ENCODE data around the gene OSBP. TPM values are rescaled to one million over a fixed set of nuclear protein-coding genes. Genes with fewer than 3 reads are reported as not detected.
"Not testable (repeated sequence)": the region's sequence is repeated elsewhere in the genome, so short reads cannot be mapped to it uniquely, and the experiment has no call there.

The OSBP gene
- polyA plus RNA-seq, 3 donors = 9.8 to 15.3 (median 11.9) TPM

DNA sequence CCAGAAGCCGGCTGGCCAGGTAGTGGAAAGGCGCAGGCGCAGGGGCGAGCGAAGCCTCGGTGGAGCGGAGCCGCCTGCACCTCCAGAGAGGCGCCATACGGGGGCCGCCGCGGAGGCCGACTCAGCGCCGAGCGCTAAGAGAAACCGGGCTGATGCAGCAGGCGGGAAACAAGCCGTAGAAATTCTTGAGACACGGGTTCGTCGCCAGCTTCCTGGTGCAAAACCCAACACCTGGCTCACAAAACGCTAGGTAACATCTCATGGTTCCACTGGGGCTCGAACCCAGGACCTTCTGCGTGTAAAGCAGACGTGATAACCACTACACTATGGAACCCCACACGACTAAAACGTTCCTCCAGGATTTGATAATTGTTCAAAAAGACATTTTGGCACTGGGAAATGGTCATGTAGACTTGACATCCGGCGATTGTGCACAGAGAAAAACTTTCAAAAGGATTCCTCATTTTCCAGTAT lies 65.2 kb downstream of the OSBP start:
- TF ChIP-seq, protein P1, sequence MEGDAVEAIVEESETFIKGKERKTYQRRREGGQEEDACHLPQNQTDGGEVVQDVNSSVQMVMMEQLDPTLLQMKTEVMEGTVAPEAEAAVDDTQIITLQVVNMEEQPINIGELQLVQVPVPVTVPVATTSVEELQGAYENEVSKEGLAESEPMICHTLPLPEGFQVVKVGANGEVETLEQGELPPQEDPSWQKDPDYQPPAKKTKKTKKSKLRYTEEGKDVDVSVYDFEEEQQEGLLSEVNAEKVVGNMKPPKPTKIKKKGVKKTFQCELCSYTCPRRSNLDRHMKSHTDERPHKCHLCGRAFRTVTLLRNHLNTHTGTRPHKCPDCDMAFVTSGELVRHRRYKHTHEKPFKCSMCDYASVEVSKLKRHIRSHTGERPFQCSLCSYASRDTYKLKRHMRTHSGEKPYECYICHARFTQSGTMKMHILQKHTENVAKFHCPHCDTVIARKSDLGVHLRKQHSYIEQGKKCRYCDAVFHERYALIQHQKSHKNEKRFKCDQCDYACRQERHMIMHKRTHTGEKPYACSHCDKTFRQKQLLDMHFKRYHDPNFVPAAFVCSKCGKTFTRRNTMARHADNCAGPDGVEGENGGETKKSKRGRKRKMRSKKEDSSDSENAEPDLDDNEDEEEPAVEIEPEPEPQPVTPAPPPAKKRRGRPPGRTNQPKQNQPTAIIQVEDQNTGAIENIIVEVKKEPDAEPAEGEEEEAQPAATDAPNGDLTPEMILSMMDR (IDR thresholded peaks at IDR 0.05) = peak; percentile 57
- H3K27ac ChIP-seq (ENCODE audit: low read depth in 1 of 2, low read length in 2 of 2) = peak overlapping the region in 1 of 2 donors; percentile 34
- H3K9me3 ChIP-seq (replicated peaks in 1 of 2; ENCODE audit: control insufficient read depth in 1 of 2, insufficient read depth in 1 of 2, low read length in 2 of 2) = peaks cover 0 to 6% of the 10 kb centered on the region in 2 donors
- no peaks in the 10 kb centered on the region for H4K20me1 ChIP-seq (ENCODE audit: insufficient read depth, low read length)
- peak overlapping the region; percentile 75 for H2AFZ ChIP-seq (ENCODE audit: insufficient read depth, low read depth, low read length, poor library complexity, severe bottlenecking)
- peak; percentile 56 to 69 (median 66) for DNase-seq
- intact Hi-C loops (cut with micrococcal nuclease) = loop anchor here in 1 of 2 donors (2.0 kb wide), 1 partner anchor 14 kb away; no protein-coding TSS in a partner anchor
- H3K79me2 ChIP-seq (ENCODE audit: insufficient read depth, low read length) = no peaks in the 10 kb centered on the region
- H3K27me3 ChIP-seq (ENCODE audit: control insufficient read depth in 2 of 2, insufficient read depth in 2 of 2, low read length in 2 of 2) = peaks cover 3 to 7% of the 10 kb centered on the region in 2 donors
- H3K9ac ChIP-seq (ENCODE audit: insufficient read depth, low read length, poor library complexity, severe bottlenecking) = peak overlapping the region; percentile 31
- peaks cover 0 to 11% (median 7%) of the 10 kb centered on the region in 7 donors for H3K9me3 Mint-ChIP-seq
- H3K36me3 Mint-ChIP-seq = no peaks in the 10 kb centered on the region
- WGBS (ENCODE audit: insufficient coverage) = under 1% methylated on average over 30 of the region's 31 CpGs
- H3K27ac Mint-ChIP-seq = peak overlapping the region in 5 of 7 donors; percentile 19 to 79 (median 59)
- peak overlapping the region; percentile 48 to 83 (median 55) for H3K4me3 ChIP-seq (replicated peaks in 1 of 3; ENCODE audit: low read depth in 2 of 3, low read length in 3 of 3)
- H3K4me1 ChIP-seq (ENCODE audit: control insufficient read depth in 1 of 2, insufficient read depth in 2 of 2, low read length in 2 of 2) = peaks cover 27 to 33% of the 10 kb centered on the region in 2 donors
- peaks cover 39% of the 10 kb centered on the region for H3K4me1 Mint-ChIP-seq
- H3K36me3 ChIP-seq (replicated peaks in 1 of 2; ENCODE audit: control insufficient read depth in 1 of 2, insufficient read depth in 2 of 2, low read length in 2 of 2) = no peaks in the 10 kb centered on the region
- H3K27me3 Mint-ChIP-seq (ENCODE audit: low read depth in 3 of 3) = peaks cover 13 to 17% (median 16%) of the 10 kb centered on the region in 3 donors
- peak overlapping the region; percentile 92 for H3K4me2 ChIP-seq (replicated peaks; ENCODE audit: extremely low read depth, low read length, poor library complexity, severe bottlenecking)
- H3K4me3 Mint-ChIP-seq = peak overlapping the region; percentile 86 to 90

GRCh38 chr11:59548309-59548656 lies 67.3 kb downstream of the OSBP start:
- Histone ChIP-seq H4K20me1 (ENCODE audit: insufficient read depth, low read length) (no peaks in the 10 kb centered on the region), H3K27ac (ENCODE audit: low read depth in 1 of 2, low read length in 2 of 2) (no peak overlapping the region), H2AFZ (ENCODE audit: insufficient read depth, low read depth, low read length, poor library complexity, severe bottlenecking) (no peak overlapping the region), H3K4me1 (ENCODE audit: control insufficient read depth in 1 of 2, insufficient read depth in 2 of 2, low read length in 2 of 2) (peaks cover 25% of the 10 kb centered on the region in 2 donors), H3K4me3 (replicated peaks in 1 of 3; ENCODE audit: low read depth in 2 of 3, low read length in 3 of 3) (no peak overlapping the region), H3K36me3 (replicated peaks in 1 of 2; ENCODE audit: control insufficient read depth in 1 of 2, insufficient read depth in 2 of 2, low read length in 2 of 2) (no peaks in the 10 kb centered on the region), H3K9ac (ENCODE audit: insufficient read depth, low read length, poor library complexity, severe bottlenecking) (no peak overlapping the region), H3K9me3 (replicated peaks in 1 of 2; ENCODE audit: control insufficient read depth in 1 of 2, insufficient read depth in 1 of 2, low read length in 2 of 2) (no peaks in the 10 kb centered on the region), H3K27me3 (ENCODE audit: control insufficient read depth in 2 of 2, insufficient read depth in 2 of 2, low read length in 2 of 2) (peaks cover 3 to 5% of the 10 kb centered on the region in 2 donors), H3K4me2 (replicated peaks; ENCODE audit: extremely low read depth, low read length, poor library complexity, severe bottlenecking) (no peak overlapping the region), H3K79me2 (ENCODE audit: insufficient read depth, low read length) (no peaks in the 10 kb centered on the region)
- DNase-seq = no peak
- Mint-ChIP-seq H3K4me3 (no peak overlapping the region), H3K9me3 (peaks cover 0 to 6% (median under 1%) of the 10 kb centered on the region in 7 donors), H3K36me3 (no peaks in the 10 kb centered on the region), H3K27me3 (ENCODE audit: low read depth in 3 of 3) (peaks cover 7 to 10% (median 10%) of the 10 kb centered on the region in 3 donors), H3K27ac (no peak overlapping the region), H3K4me1 (peaks cover 35% of the 10 kb centered on the region)
- WGBS (ENCODE audit: insufficient coverage) = no CpG with 5 or more reads among the region's 5 CpGs
- intact Hi-C loops (cut with micrococcal nuclease) = no loop called here
- TF ChIP-seq, protein P1 (IDR thresholded peaks at IDR 0.05) = no peak

GRCh38 chr11:59547605-59548308 lies 67.8 kb downstream of the OSBP start:
- Mint-ChIP-seq H3K27me3 (ENCODE audit: low read depth in 3 of 3) (peaks cover 7 to 10% (median 7%) of the 10 kb centered on the region in 3 donors), H3K4me1 (peaks cover 35% of the 10 kb centered on the region)
- H3K9me3 Mint-ChIP-seq; H3K27me3 ChIP-seq (ENCODE audit: control insufficient read depth in 2 of 2, insufficient read depth in 2 of 2, low read length in 2 of 2); H4K20me1 ChIP-seq (ENCODE audit: insufficient read depth, low read length); H3K36me3 ChIP-seq (replicated peaks in 1 of 2; ENCODE audit: control insufficient read depth in 1 of 2, insufficient read depth in 2 of 2, low read length in 2 of 2); H3K79me2 ChIP-seq (ENCODE audit: insufficient read depth, low read length); H2AFZ ChIP-seq (ENCODE audit: insufficient read depth, low read depth, low read length, poor library complexity, severe bottlenecking); H3K9me3 ChIP-seq (replicated peaks in 1 of 2; ENCODE audit: control insufficient read depth in 1 of 2, insufficient read depth in 1 of 2, low read length in 2 of 2); intact Hi-C loops (cut with micrococcal nuclease); H3K27ac Mint-ChIP-seq; H3K4me3 Mint-ChIP-seq; H3K9ac ChIP-seq (ENCODE audit: insufficient read depth, low read length, poor library complexity, severe bottlenecking); H3K4me3 ChIP-seq (replicated peaks in 1 of 3; ENCODE audit: low read depth in 2 of 3, low read length in 3 of 3); H3K4me2 ChIP-seq (replicated peaks; ENCODE audit: extremely low read depth, low read length, poor library complexity, severe bottlenecking); H3K36me3 Mint-ChIP-seq; H3K27ac ChIP-seq (ENCODE audit: low read depth in 1 of 2, low read length in 2 of 2): not testable (repeated sequence)
- peak in 2 of 3 donors; percentile 21 to 37 for DNase-seq
- H3K4me1 ChIP-seq (ENCODE audit: control insufficient read depth in 1 of 2, insufficient read depth in 2 of 2, low read length in 2 of 2) = peaks cover 25% of the 10 kb centered on the region in 2 donors
- WGBS (ENCODE audit: insufficient coverage) = no CpG with 5 or more reads among the region's 5 CpGs

All from CD14-positive monocyte (primary cell).